SK-N-SH (cell line): ENCODE data around the gene CHRM1.

Experiments used
- CTCF ChIP-seq: fragments of 200-600 bp; sonication (generic); IDR thresholded peaks from 2 replicates; pipeline ENCODE4 v1.6.1; 2017; ENCODE audit warnings: antibody characterized with exemption, mild to moderate bottlenecking, moderate library complexity
- EP300 ChIP-seq, 2 experiments: IDR thresholded peaks; 2 replicates each; pipeline versions ENCODE4 v1.4.0 to v1.6.1; 2012; ENCODE audit warnings: borderline replicate concordance in 1 of 2, low read depth in 1 of 2, low read length in 1 of 2
- EZH2phosphoT487 ChIP-seq: fragments of 200-600 bp; sonication (generic); IDR thresholded peaks from 2 replicates; pipeline ENCODE4 v1.6.1; 2017; ENCODE audit warnings: low read depth, mixed run types, mild to moderate bottlenecking, antibody characterized with exemption, moderate library complexity, borderline replicate concordance
- FOSL2 ChIP-seq: IDR thresholded peaks from 2 replicates; pipeline ENCODE4 v1.4.0; 2012; ENCODE audit warnings: low read depth, mild to moderate bottlenecking, moderate library complexity, borderline replicate concordance
- NFIC ChIP-seq: IDR thresholded peaks from 2 replicates; pipeline ENCODE4 v1.4.0; 2012; ENCODE audit warnings: borderline replicate concordance
- NRF1 ChIP-seq: IDR thresholded peaks from 2 replicates; pipeline ENCODE4 v1.6.1; 2012; ENCODE audit warnings: low read depth, mild to moderate bottlenecking, low read length
- RAD21 ChIP-seq: IDR thresholded peaks from 2 replicates; pipeline ENCODE4 v1.6.1; 2012; ENCODE audit warnings: mild to moderate bottlenecking, low read length
- RCOR1 ChIP-seq: fragments of 150-350 bp; IDR thresholded peaks from 2 replicates; pipeline ENCODE4 v1.6.1; 2017; ENCODE audit warnings: antibody characterized with exemption, low read length
- REST ChIP-seq: IDR thresholded peaks from 2 replicates; pipeline ENCODE4 v1.6.1; 2012; ENCODE audit warnings: mild to moderate bottlenecking, low read depth, low read length, moderate library complexity
- RFX5 ChIP-seq: IDR thresholded peaks from 2 replicates; pipeline ENCODE4 v1.6.1; 2012; ENCODE audit warnings: mild to moderate bottlenecking, improper control_type of control experiment, low read length
- TCF12 ChIP-seq: IDR thresholded peaks from 2 replicates; pipeline ENCODE4 v1.4.0; 2012
- USF1 ChIP-seq: IDR thresholded peaks from 2 replicates; pipeline ENCODE4 v1.4.0; 2012; ENCODE audit warnings: low read depth, borderline replicate concordance
- TF ChIP-seq, protein P1 (sequence below): fragments of 150-350 bp; IDR thresholded peaks from 2 replicates; pipeline ENCODE4 v1.6.1; 2017; ENCODE audit warnings: antibody characterized with exemption, low read length, low read depth, borderline replicate concordance
- TF ChIP-seq, protein P2 (sequence below): IDR thresholded peaks from 2 replicates; pipeline ENCODE4; 2012

DNA sequence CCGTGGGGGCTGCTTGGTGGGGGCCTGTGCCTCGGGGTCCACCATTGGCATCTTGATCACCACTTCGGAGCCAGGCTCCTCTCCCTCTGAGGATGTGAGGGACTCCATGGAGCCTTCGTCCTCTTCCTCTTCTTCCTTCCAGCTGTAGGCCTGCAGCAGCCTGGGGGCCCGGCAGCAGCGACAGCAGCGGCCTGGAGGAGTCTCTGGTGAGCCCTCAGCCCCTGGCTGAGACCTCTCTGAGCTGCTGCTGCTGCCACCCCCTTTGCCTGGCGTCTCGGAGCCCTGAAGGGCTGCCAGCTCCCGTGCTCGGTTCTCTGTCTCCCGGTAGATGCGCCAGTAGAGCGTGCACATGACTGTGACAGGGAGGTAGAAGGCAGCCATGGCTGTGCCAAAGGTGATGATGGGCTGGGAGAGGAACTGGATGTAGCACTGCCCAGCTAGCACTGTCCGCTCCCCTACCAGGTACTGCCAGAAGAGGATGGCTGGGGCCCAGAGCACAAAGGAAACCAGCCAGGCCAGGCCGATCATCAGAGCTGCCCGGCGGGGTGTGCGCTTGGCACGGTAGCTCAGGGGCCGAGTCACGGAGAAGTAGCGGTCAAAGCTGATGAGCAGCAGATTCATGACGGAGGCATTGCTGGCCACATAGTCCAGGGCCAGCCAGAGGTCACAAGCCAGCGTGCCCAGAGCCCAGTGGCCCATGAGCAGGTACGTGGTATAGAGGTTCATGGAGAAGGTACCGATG, 10.9 kb downstream of the CHRM1 start:
- TF ChIP-seq CTCF = no peak
- TF ChIP-seq RAD21 = no peak
- no peak for TF ChIP-seq FOSL2
- TF ChIP-seq EP300 (IDR thresholded peaks at IDR 0.05; ENCODE audit: borderline replicate concordance in 1 of 2, low read depth in 1 of 2, low read length in 1 of 2) = no peak
- TF ChIP-seq RFX5 = no peak
- no peak for TF ChIP-seq EZH2phosphoT487
- no peak for TF ChIP-seq NRF1
- no peak for TF ChIP-seq RCOR1
- TF ChIP-seq REST = no peak
- TF ChIP-seq USF1 = no peak
- TF ChIP-seq TCF12 = no peak
- TF ChIP-seq NFIC = no peak
- TF ChIP-seq, protein P1, sequence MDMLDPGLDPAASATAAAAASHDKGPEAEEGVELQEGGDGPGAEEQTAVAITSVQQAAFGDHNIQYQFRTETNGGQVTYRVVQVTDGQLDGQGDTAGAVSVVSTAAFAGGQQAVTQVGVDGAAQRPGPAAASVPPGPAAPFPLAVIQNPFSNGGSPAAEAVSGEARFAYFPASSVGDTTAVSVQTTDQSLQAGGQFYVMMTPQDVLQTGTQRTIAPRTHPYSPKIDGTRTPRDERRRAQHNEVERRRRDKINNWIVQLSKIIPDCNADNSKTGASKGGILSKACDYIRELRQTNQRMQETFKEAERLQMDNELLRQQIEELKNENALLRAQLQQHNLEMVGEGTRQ = no peak
- TF ChIP-seq, protein P2, sequence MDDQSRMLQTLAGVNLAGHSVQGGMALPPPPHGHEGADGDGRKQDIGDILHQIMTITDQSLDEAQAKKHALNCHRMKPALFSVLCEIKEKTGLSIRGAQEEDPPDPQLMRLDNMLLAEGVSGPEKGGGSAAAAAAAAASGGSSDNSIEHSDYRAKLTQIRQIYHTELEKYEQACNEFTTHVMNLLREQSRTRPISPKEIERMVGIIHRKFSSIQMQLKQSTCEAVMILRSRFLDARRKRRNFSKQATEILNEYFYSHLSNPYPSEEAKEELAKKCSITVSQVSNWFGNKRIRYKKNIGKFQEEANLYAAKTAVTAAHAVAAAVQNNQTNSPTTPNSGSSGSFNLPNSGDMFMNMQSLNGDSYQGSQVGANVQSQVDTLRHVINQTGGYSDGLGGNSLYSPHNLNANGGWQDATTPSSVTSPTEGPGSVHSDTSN = no peak
